ENCODE data around the gene TMEM52.

DNA sequence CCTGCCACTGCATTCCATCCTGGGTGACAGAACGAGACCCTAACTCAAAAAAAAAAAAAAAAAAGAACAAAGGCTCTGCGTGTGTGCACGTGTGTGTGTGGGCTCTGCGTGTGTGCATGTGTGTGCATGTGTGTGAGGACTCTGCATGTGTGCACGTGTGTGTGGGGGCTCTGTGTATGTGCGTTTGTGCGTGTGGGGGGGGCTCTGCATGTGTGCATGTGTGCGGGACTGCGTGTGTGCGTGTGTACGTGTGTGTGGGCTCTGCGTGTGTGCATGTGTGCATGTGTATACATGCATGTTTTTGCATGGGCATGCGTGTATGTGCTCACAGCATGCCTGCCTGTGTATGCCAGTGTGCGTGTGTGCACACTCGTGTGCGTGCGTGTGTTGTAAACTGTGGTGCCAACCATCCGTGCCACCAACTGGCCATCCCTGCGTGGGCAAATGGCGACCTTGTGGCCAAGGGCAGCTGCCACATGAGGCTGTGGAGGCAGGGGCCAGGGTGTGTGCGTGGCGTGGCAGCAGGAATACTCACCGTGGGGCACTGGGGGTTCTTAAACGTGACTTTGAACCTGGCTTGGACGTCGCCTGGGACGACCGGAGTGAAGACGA lies 26.8 kb upstream of the TMEM52 start:
- TF ChIP-seq NFIC (IDR thresholded peaks at IDR 0.05; ENCODE audit: borderline replicate concordance) (no peak), NRF1 (IDR thresholded peaks at IDR 0.05; ENCODE audit: low read depth, low read length) (no peak), GABPA (IDR thresholded peaks at IDR 0.05; ENCODE audit: low read depth) (no peak)

All from SK-N-SH (cell line).